ENCODE results near the gene HLA-DRA.

HLA-DRA gene

DNA sequence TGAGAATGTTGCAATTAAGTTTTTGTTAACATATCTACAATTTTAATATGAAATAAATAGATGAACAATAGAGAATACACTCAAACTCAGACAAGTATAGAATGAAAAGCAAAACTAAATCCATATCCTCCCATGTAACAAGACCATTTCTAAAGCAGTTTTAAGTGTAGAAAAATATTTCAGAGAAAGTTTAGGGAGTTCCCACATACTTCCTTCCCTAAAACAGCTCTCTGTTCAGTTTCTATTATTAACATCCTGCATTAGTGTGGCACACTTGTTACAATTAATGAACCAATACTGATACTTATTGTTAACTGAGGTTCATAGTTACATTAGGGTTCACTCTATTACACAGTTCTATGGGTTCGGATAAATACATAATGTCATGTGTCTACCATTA lies 52.0 kb downstream of the HLA-DRA start:
- no peaks in the 10 kb centered on the region for H3K79me2 ChIP-seq (ENCODE audit: low read length)
- H3K36me3 ChIP-seq (replicated peaks; ENCODE audit: low read depth, low read length), result no peaks in the 10 kb centered on the region
- H3K9me3 ChIP-seq (ENCODE audit: insufficient read depth, low read length), result no peaks in the 10 kb centered on the region
- no peaks in the 10 kb centered on the region for H3K27me3 ChIP-seq (ENCODE audit: low read depth, low read length)
- H3K9ac ChIP-seq (ENCODE audit: low read length), result no peak overlapping the region
- no peak overlapping the region for H3K4me2 ChIP-seq (ENCODE audit: low read length)
- H3K27ac ChIP-seq (ENCODE audit: low read length), result no peak overlapping the region
- no peaks in the 10 kb centered on the region for H4K20me1 ChIP-seq (ENCODE audit: insufficient read depth, low read length)
- no peaks in the 10 kb centered on the region for H3K4me1 ChIP-seq (ENCODE audit: low read length)
- no peak overlapping the region for H2AFZ ChIP-seq (ENCODE audit: low read depth, low read length)
- H3K4me3 ChIP-seq (ENCODE audit: low read length), result no peak overlapping the region
- TF ChIP-seq EZH2phosphoT487 (IDR thresholded peaks at IDR 0.05; ENCODE audit: low read depth), result no peak
- TF ChIP-seq, protein P1, sequence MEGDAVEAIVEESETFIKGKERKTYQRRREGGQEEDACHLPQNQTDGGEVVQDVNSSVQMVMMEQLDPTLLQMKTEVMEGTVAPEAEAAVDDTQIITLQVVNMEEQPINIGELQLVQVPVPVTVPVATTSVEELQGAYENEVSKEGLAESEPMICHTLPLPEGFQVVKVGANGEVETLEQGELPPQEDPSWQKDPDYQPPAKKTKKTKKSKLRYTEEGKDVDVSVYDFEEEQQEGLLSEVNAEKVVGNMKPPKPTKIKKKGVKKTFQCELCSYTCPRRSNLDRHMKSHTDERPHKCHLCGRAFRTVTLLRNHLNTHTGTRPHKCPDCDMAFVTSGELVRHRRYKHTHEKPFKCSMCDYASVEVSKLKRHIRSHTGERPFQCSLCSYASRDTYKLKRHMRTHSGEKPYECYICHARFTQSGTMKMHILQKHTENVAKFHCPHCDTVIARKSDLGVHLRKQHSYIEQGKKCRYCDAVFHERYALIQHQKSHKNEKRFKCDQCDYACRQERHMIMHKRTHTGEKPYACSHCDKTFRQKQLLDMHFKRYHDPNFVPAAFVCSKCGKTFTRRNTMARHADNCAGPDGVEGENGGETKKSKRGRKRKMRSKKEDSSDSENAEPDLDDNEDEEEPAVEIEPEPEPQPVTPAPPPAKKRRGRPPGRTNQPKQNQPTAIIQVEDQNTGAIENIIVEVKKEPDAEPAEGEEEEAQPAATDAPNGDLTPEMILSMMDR (IDR thresholded peaks at IDR 0.05; ENCODE audit: low read depth, low read length), result no peak

DNA sequence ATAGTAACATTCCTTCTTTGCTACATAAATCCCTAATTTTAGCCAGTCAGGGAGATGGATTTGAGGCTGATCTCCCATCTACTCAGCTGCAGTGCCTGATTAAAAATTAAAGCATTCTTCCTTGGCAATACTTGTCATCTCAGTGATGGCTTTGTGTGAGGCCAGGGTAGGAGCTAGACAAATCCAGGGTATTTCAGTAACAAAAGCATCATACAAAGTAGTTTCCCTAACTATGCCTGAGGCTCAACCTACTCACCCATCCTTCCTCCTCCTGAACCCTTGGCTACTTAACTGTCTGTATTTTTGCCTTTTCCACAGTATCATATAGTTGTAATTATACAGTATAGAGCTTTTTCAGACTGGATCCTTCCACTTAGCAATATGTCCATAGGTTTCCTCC lies 52.7 kb downstream of the HLA-DRA start:
- no peaks in the 10 kb centered on the region for H3K27me3 ChIP-seq (ENCODE audit: low read depth, low read length)
- no peaks in the 10 kb centered on the region for H3K79me2 ChIP-seq (ENCODE audit: low read length)
- no peak overlapping the region for H3K9ac ChIP-seq (ENCODE audit: low read length)
- no peak overlapping the region for H3K4me3 ChIP-seq (ENCODE audit: low read length)
- no peak overlapping the region for H3K4me2 ChIP-seq (ENCODE audit: low read length)
- no peaks in the 10 kb centered on the region for H3K4me1 ChIP-seq (ENCODE audit: low read length)
- no peak for TF ChIP-seq EZH2phosphoT487 (IDR thresholded peaks at IDR 0.05; ENCODE audit: low read depth)
- TF ChIP-seq, protein P1 (IDR thresholded peaks at IDR 0.05; ENCODE audit: low read depth, low read length), result no peak
- no peaks in the 10 kb centered on the region for H3K9me3 ChIP-seq (ENCODE audit: insufficient read depth, low read length)
- no peaks in the 10 kb centered on the region for H3K36me3 ChIP-seq (replicated peaks; ENCODE audit: low read depth, low read length)
- H2AFZ ChIP-seq (ENCODE audit: low read depth, low read length), result no peak overlapping the region
- no peak overlapping the region for H3K27ac ChIP-seq (ENCODE audit: low read length)
- H4K20me1 ChIP-seq (ENCODE audit: insufficient read depth, low read length), result no peaks in the 10 kb centered on the region

Measured in OCI-LY3 (cell line).